NCI-H1436 treated with DMSO at 0.1 percent for 48 hours (cell line): ENCODE measurements around the gene HMOX2.
A peak's percentile ranks its signal among the peaks of the same experiment; 100 is the strongest.

Source experiments
- DNase-seq: peaks from one replicate; lab custom pipeline; 2025; lab: John Stamatoyannopoulos, UW

The HMOX2 gene

GRCh38 chr16:4465977-4466779, 10.0 kb upstream of the HMOX2 start:
- no peak for DNase-seq

GRCh38 chr16:4467916-4468315, 8.3 kb upstream of the HMOX2 start:
- DNase-seq, result no peak

- DNase-seq, result no peak
Measured at GRCh38 chr16:4468972-4469371, 7.2 kb upstream of the HMOX2 start.

- no peak for DNase-seq
Measured at GRCh38 chr16:4471869-4472268, 4.3 kb upstream of the HMOX2 start.

- DNase-seq, result no peak
Measured at GRCh38 chr16:4472880-4473279, 3.3 kb upstream of the HMOX2 start.

- peak; percentile 82 for DNase-seq
Measured at GRCh38 chr16:4474192-4474961, 1.8 kb upstream of the HMOX2 start, which contains the start of gene NMRAL1. Gene NMRAL1, minus strand, starts transcription at chr16:4474625. Its CDS starts 493 bp downstream, at chr16:4474132.

GRCh38 chr16:4477966-4478365, 1.8 kb downstream of the HMOX2 start:
- no peak for DNase-seq

- DNase-seq, result no peak
Measured at GRCh38 chr16:4481526-4481925, 5.3 kb downstream of the HMOX2 start.

- DNase-seq, result no peak
Measured at GRCh38 chr16:4481963-4482362, 5.8 kb downstream of the HMOX2 start.

- no peak for DNase-seq
Measured at GRCh38 chr16:4486126-4486893, 10.1 kb downstream of the HMOX2 start.

GRCh38 chr16:4487955-4488498, 11.8 kb downstream of the HMOX2 start:
- no peak for DNase-seq

- DNase-seq, result no peak
Measured at GRCh38 chr16:4488499-4488967, 12.3 kb downstream of the HMOX2 start.

- DNase-seq, result no peak
Measured at GRCh38 chr16:4489030-4489429, 12.8 kb downstream of the HMOX2 start.

- DNase-seq, result no peak
Measured at GRCh38 chr16:4491898-4492297, 15.7 kb downstream of the HMOX2 start.

- DNase-seq, result no peak
Measured at GRCh38 chr16:4494746-4495490, 18.7 kb downstream of the HMOX2 start.

- no peak for DNase-seq
Measured at GRCh38 chr16:4495766-4496165, 19.6 kb downstream of the HMOX2 start.

GRCh38 chr16:4496305-4496704, 20.1 kb downstream of the HMOX2 start:
- no peak for DNase-seq

- no peak for DNase-seq
Measured at GRCh38 chr16:4498546-4499195, 22.5 kb downstream of the HMOX2 start.

- DNase-seq, result no peak
Measured at GRCh38 chr16:4499196-4499555, 23.0 kb downstream of the HMOX2 start.

- no peak for DNase-seq
Measured at GRCh38 chr16:4500272-4500671, 24.1 kb downstream of the HMOX2 start.

- DNase-seq, result no peak
Measured at GRCh38 chr16:4501071-4501478, 24.9 kb downstream of the HMOX2 start.
